Erythroblast (primary cell): ENCODE measurements around the gene PPAT.

ENCODE experiments used
- GATA1 ChIP-seq: IDR thresholded peaks from 2 replicates; pipeline ENCODE4 v1.6.1; 2011; ENCODE audit warnings: low read depth, mild to moderate bottlenecking, control low read depth, low read length, moderate library complexity
- POLR2A ChIP-seq: IDR thresholded peaks from 2 replicates; pipeline ENCODE4 v1.6.1; 2011; ENCODE audit warnings: mild to moderate bottlenecking, low read length

DNA sequence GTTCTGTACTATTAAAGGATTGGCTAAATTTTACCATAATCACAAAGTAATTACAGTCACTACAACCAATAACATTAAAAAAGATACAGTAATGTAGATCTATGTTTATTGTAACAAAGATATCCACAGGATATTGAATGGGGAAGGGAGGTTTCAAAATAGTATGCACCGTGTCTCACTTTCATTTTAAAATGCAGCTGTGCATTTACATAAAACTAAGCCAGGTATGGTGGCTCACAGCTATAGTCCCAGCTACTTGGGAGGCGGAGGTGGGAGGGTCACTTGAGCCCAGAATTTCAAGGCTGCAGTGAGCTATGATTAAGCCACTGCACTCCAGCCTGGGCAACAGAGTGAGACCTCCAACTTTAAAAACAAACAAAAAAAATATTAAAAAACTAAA is 40.5 kb upstream of the PPAT start:
- TF ChIP-seq POLR2A (no peak), GATA1 (no peak)
